Measurements from ENCODE around the gene BEST1.

DNA sequence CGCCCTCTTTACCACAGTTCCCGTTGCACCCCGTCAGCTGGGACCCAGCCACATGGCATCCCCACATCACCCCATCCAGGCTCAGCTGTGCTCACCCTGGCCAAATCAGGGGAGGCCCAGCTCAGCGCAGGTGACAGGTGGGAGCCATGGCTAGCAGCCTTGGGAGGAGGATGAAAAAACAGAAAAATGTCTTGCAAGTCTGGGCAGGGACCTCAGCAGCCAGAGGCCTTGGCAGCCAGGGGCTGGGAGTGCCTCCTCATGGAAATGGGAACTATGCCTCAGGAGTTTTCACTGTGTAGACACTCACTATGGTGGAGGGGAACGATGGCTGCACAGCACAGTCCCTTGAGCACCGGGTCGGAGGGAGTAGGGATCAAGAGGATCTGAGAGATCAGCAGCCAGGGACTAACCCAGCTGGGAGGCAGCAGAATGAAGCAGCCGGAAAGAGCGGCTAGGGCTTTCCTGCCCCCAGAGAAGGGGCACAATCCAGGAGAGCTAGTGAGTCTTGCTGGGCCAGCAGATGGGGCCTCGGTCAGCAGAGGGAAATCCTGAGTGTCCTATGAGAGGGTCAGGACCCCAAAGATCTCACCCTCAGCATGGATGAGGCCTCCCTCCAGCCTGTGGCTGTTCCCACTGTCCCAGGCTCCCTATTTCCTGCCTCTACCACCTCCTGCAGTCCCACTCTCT, 23.5 kb downstream of the BEST1 start:
- TF ChIP-seq MAX (IDR thresholded peaks at IDR 0.05; ENCODE audit: insufficient read depth, insufficient read length) (no peak), CTCF (IDR thresholded peaks at IDR 0.05; ENCODE audit: extremely low read depth in 1 of 2, insufficient read depth in 1 of 2, low read depth in 1 of 2, low read length in 2 of 2) (no peak), EZH2 (IDR thresholded peaks at IDR 0.05; ENCODE audit: borderline replicate concordance, low read depth, low read length, severe bottlenecking) (no peak)
